Liver (tissue), 9 donors: ENCODE data around the gene TSHZ2. TPM values are rescaled to one million over a fixed set of nuclear protein-coding genes. Genes with fewer than 3 reads are reported as not detected.

Source experiments
- DNase-seq: peaks from one replicate; pipeline ENCODE4 v3.0.0-alpha.2; 2017; ENCODE audit warnings: low spot score
- H3K27ac ChIP-seq, 2 donors: one replicate each; pipeline ENCODE4 v1.7.0; 2013; ENCODE audit warnings: inconsistent platforms in 2 of 2, low read length in 2 of 2, control low read depth in 1 of 2, low read depth in 1 of 2, mild to moderate bottlenecking in 1 of 2
- H3K27me3 ChIP-seq, 4 donors: one replicate each; pipeline versions ENCODE4 v1.6.1 to v1.7.0; 2013; ENCODE audit warnings: low read length in 3 of 4, inconsistent platforms in 1 of 4, mild to moderate bottlenecking in 1 of 4, moderate library complexity in 1 of 4; ENCODE audit not compliant: control insufficient read depth in 4 of 4, insufficient read depth in 4 of 4
- H3K36me3 ChIP-seq, 4 donors: one replicate each; pipeline versions ENCODE4 v1.6.1 to v1.7.0; 2013; ENCODE audit warnings: low read length in 3 of 4, mild to moderate bottlenecking in 3 of 4, low read depth in 1 of 4, moderate library complexity in 1 of 4; ENCODE audit not compliant: control insufficient read depth in 4 of 4, insufficient read depth in 3 of 4
- H3K4me1 ChIP-seq, 4 donors: one replicate each; pipeline versions ENCODE4 v1.6.1 to v1.7.0; 2013; ENCODE audit warnings: low read length in 3 of 4, mild to moderate bottlenecking in 3 of 4, moderate library complexity in 1 of 4; ENCODE audit not compliant: control insufficient read depth in 4 of 4, insufficient read depth in 4 of 4
- H3K4me3 ChIP-seq, 3 donors: one replicate each; pipeline versions ENCODE4 v1.6.1 to v1.7.0; 2013; ENCODE audit warnings: low read length in 3 of 3, control low read depth in 1 of 3, low read depth in 1 of 3, mild to moderate bottlenecking in 1 of 3
- H3K9ac ChIP-seq, 2 donors: one replicate each; pipeline ENCODE4 v1.7.0; 2013; ENCODE audit warnings: low read length in 2 of 2, mild to moderate bottlenecking in 2 of 2, moderate library complexity in 2 of 2, control low read depth in 1 of 2, low read depth in 1 of 2
- H3K9me3 ChIP-seq, 4 donors: one replicate each; pipeline versions ENCODE4 v1.6.1 to v1.7.0; 2013; ENCODE audit warnings: low read length in 3 of 4; ENCODE audit not compliant: control insufficient read depth in 4 of 4
- CTCF ChIP-seq: fragments of 150-350 bp; IDR thresholded peaks from 2 replicates; pipeline ENCODE4 v1.5.1; 2017; ENCODE audit warnings: improper control_type of control experiment, low read depth, low read length; ENCODE audit not compliant: missing input control
- EGR1 ChIP-seq, 2 donors: IDR thresholded peaks; 2 replicates each; pipeline ENCODE4 v1.6.1; 2016 to 2018; ENCODE audit warnings: antibody characterized with exemption in 2 of 2, low read depth in 2 of 2
- FOXA2 ChIP-seq: IDR thresholded peaks from 2 replicates; pipeline ENCODE4 v1.6.1; 2016; ENCODE audit warnings: antibody characterized with exemption
- GABPA ChIP-seq, 2 donors: IDR thresholded peaks in 1 of 2; conservative IDR thresholded peaks in 1 of 2; 2 replicates each; pipeline ENCODE4 v1.6.1; 2016; ENCODE audit warnings: antibody characterized with exemption in 2 of 2, mild to moderate bottlenecking in 1 of 2, moderate library complexity in 1 of 2
- HNF4A ChIP-seq, 2 donors: conservative IDR thresholded peaks; 2 replicates each; pipeline ENCODE4 v1.6.1; 2016; ENCODE audit warnings: antibody characterized with exemption in 2 of 2, mild to moderate bottlenecking in 2 of 2
- HNF4G ChIP-seq: IDR thresholded peaks from 2 replicates; pipeline ENCODE4 v1.6.1; 2016; ENCODE audit warnings: antibody characterized with exemption
- JUND ChIP-seq, 2 donors: IDR thresholded peaks; 2 replicates each; pipeline ENCODE4 v1.6.1; 2016; ENCODE audit warnings: antibody characterized with exemption in 2 of 2
- NR2F2 ChIP-seq: IDR thresholded peaks from 2 replicates; pipeline ENCODE4 v1.6.1; 2016; ENCODE audit warnings: antibody characterized with exemption
- RAD21 ChIP-seq, 2 donors: IDR thresholded peaks; 2 replicates each; pipeline ENCODE4 v1.6.1; 2016; ENCODE audit warnings: antibody characterized with exemption in 2 of 2, mild to moderate bottlenecking in 2 of 2
- REST ChIP-seq: IDR thresholded peaks from 2 replicates; pipeline ENCODE4 v1.6.1; 2016; ENCODE audit warnings: antibody characterized with exemption, mild to moderate bottlenecking
- RXRA ChIP-seq, 2 donors: IDR thresholded peaks; 2 replicates each; pipeline ENCODE4 v1.6.1; 2017 to 2018; ENCODE audit warnings: antibody characterized with exemption in 2 of 2, mild to moderate bottlenecking in 1 of 2
- TAF1 ChIP-seq: conservative IDR thresholded peaks from 2 replicates; pipeline ENCODE4 v1.6.1; 2016; ENCODE audit warnings: antibody characterized with exemption, mild to moderate bottlenecking
- ZBTB33 ChIP-seq: IDR thresholded peaks from 2 replicates; pipeline ENCODE4 v1.6.1; 2016; ENCODE audit warnings: antibody characterized with exemption
- WGBS: extraction: QIAGEN DNeasy Blood & Tissue Kit; methylation state at CpG from one replicate; pipeline ENCODE4 v1.1.7; 2013; 5-methylcytosine and 5-hydroxymethylcytosine counted together
- polyA plus RNA-seq, 2 donors: library from polyadenylated mRNA; stranded (reverse) in 1 of 2; unstranded in 1 of 2; fragments of 200-250 nt in 1 of 2; fragments of >200 nt in 1 of 2; fragmentation: Nextera tagmentation in 1 of 2; extraction: Ambion mirVana in 1 of 2; gene quantifications; one replicate each; pipeline versions ENCODE4 v1.2.1 to v1.2.3, GENCODE V29; 2013 to 2015
- total RNA-seq, 2 donors: library from RNA; depleted of rRNA; stranded (reverse); fragments of >200 nt; gene quantifications; one replicate each; pipeline ENCODE4 v1.2.3, GENCODE V29; 2014
- donor health status: healthy.
- donor health status: healthy.
- donor health status: healthy.
- donor health status: healthy.
- donor health status: healthy.

TSHZ2 gene
- total and polyA plus RNA-seq, 4 donors, result 2.9 to 11.3 (median 7.8) TPM

- 93% methylated on average over 6 of the region's 6 CpGs for WGBS
- Histone ChIP-seq H3K4me1 (peaks cover 0 to 6% (median 4%) of the 10 kb centered on the region in 4 donors), H3K4me3 (no peak overlapping the region), H3K27ac (no peak overlapping the region), H3K36me3 (no peaks in the 10 kb centered on the region), H3K9ac (no peak overlapping the region), H3K9me3 (no peaks in the 10 kb centered on the region), H3K27me3 (no peaks in the 10 kb centered on the region)
- DNase-seq, result no peak
- no peak for TF ChIP-seq REST
- TF ChIP-seq RXRA (IDR thresholded peaks at IDR 0.05), result no peak
- TF ChIP-seq TAF1, result no peak
- TF ChIP-seq RAD21 (IDR thresholded peaks at IDR 0.05), result no peak
- TF ChIP-seq CTCF, result peak; percentile 0
- TF ChIP-seq NR2F2, result no peak
- TF ChIP-seq JUND (IDR thresholded peaks at IDR 0.05), result no peak
- TF ChIP-seq HNF4A (conservative IDR thresholded peaks at IDR 0.05), result no peak
- TF ChIP-seq FOXA2, result no peak
Measured at GRCh38 chr20:52996658-52997057, 24.5 kb downstream of the TSHZ2 start.

- Histone ChIP-seq H3K4me1 (no peaks in the 10 kb centered on the region), H3K36me3 (no peaks in the 10 kb centered on the region), H3K9ac (no peak overlapping the region), H3K27me3 (no peaks in the 10 kb centered on the region), H3K4me3 (no peak overlapping the region), H3K27ac (no peak overlapping the region), H3K9me3 (no peaks in the 10 kb centered on the region)
- no peak for TF ChIP-seq GABPA (IDR thresholded peaks at IDR 0.05 in 1 of 2, conservative IDR thresholded peaks at IDR 0.05 in 1 of 2)
- WGBS, result 95% methylated on average over 6 of the region's 6 CpGs
- no peak for DNase-seq
Measured at GRCh38 chr20:52998268-52998667, 26.1 kb downstream of the TSHZ2 start.

- H3K4me1 ChIP-seq, result no peaks in the 10 kb centered on the region
- H3K36me3 ChIP-seq, result no peaks in the 10 kb centered on the region
- H3K27me3 ChIP-seq, result no peaks in the 10 kb centered on the region
- H3K27ac ChIP-seq, result no peak overlapping the region
- no peaks in the 10 kb centered on the region for H3K9me3 ChIP-seq
- no peak overlapping the region for H3K9ac ChIP-seq
- TF ChIP-seq ZBTB33 (no peak), TAF1 (no peak), HNF4G (no peak), EGR1 (IDR thresholded peaks at IDR 0.05; ENCODE audit: low read depth in 2 of 2) (no peak)
- WGBS, result 92% methylated on average over 2 of the region's 2 CpGs
- no peak for DNase-seq
- no peak overlapping the region for H3K4me3 ChIP-seq
Measured at GRCh38 chr20:52999040-52999439, 26.9 kb downstream of the TSHZ2 start.
